Adipose tissue (tissue), 3 donors: ENCODE results near the gene RASSF6. TPM values are rescaled to one million over a fixed set of nuclear protein-coding genes. Genes with fewer than 3 reads are reported as not detected.
"Not testable (repeated sequence)": the region's sequence is repeated elsewhere in the genome, so short reads cannot be mapped to it uniquely, and the experiment has no call there.

Source experiments
- H3K27ac ChIP-seq: one replicate; pipeline ENCODE4 v1.5.1; 2013; ENCODE audit warnings: low read depth, low read length
- WGBS, 3 donors: extraction: QIAGEN DNeasy Blood & Tissue Kit; methylation state at CpG; one replicate each; pipeline ENCODE4 v1.1.7; 2013; 5-methylcytosine and 5-hydroxymethylcytosine counted together
- polyA plus RNA-seq, 3 donors: library from polyadenylated mRNA; stranded (reverse); fragments of 200-250 nt; gene quantifications; one replicate each; pipeline ENCODE4 v1.2.3, GENCODE V29; 2013
- donor health status: healthy with polysubstance abuse.
- donor health status: Bipolar disorder and iron deficiency.
- donor health status: healthy.

RASSF6 gene
- polyA plus RNA-seq = 1 to 10 TPM in 2 of 3 donors, under 1 TPM in 1; 0.11 to 3.8 (median 1.1) TPM

GRCh38 chr4:73620115-73620792 lies at the start of gene RASSF6:
TSS of gene RASSF6 (minus strand) at chr4:73620436. CDS start at chr4:73611795, 8,641 bp downstream.
- WGBS, 3 donors = 9 to 19% (median 9%) methylated on average over 24 of the region's 24 CpGs
- H3K27ac ChIP-seq = no peak within 1 kb of the TSS

- H3K27ac ChIP-seq = no peak overlapping the region
- 19 to 55% (median 51%) methylated on average over 15 of the region's 15 CpGs for WGBS, 3 donors
Measured at GRCh38 chr4:73669410-73670183, 49.4 kb upstream of the RASSF6 start.

GRCh38 chr4:73668782-73669201 lies 48.6 kb upstream of the RASSF6 start:
- H3K27ac ChIP-seq = no peak overlapping the region
- WGBS, 3 donors = 28 to 80% (median 77%) methylated on average over 8 of the region's 8 CpGs

GRCh38 chr4:73665924-73666323 lies 45.7 kb upstream of the RASSF6 start:
- 79 to 97% (median 93%) methylated on average over 7 of the region's 7 CpGs for WGBS, 3 donors
- H3K27ac ChIP-seq = not testable (repeated sequence)

- no peak overlapping the region for H3K27ac ChIP-seq
- 90 to 96% (median 94%) methylated on average over 1 of the region's 1 CpG for WGBS, 3 donors
Measured at GRCh38 chr4:73664470-73664869, 44.2 kb upstream of the RASSF6 start.

GRCh38 chr4:73663576-73663975 lies 43.3 kb upstream of the RASSF6 start:
- no peak overlapping the region for H3K27ac ChIP-seq

GRCh38 chr4:73662709-73663546 lies 42.7 kb upstream of the RASSF6 start:
- WGBS, 3 donors = 22 to 28% (median 28%) methylated on average over 6 of the region's 6 CpGs

GRCh38 chr4:73661646-73662119 lies 41.4 kb upstream of the RASSF6 start:
- no peak overlapping the region for H3K27ac ChIP-seq
- WGBS, 3 donors = 23 to 55% (median 38%) methylated on average over 2 of the region's 2 CpGs

More at GRCh38 chr4:73662709-73663546, 42.7 kb upstream of the RASSF6 start:
- H3K27ac ChIP-seq = no peak overlapping the region

GRCh38 chr4:73660808-73661207 lies 40.6 kb upstream of the RASSF6 start:
- no peak overlapping the region for H3K27ac ChIP-seq
- WGBS, 3 donors = 84 to 86% (median 84%) methylated on average over 3 of the region's 3 CpGs

GRCh38 chr4:73653695-73654106 lies 33.5 kb upstream of the RASSF6 start:
- 1 to 3% (median 3%) methylated on average over 6 to 7 of the region's 7 CpGs for WGBS, 3 donors
- H3K27ac ChIP-seq = no peak overlapping the region

GRCh38 chr4:73650250-73650649 lies 30.0 kb upstream of the RASSF6 start:
- H3K27ac ChIP-seq = no peak overlapping the region
- WGBS, 3 donors = 47 to 73% (median 66%) methylated on average over 3 of the region's 3 CpGs

GRCh38 chr4:73648478-73648877 lies 28.2 kb upstream of the RASSF6 start:
- 47 to 88% (median 84%) methylated on average over 3 of the region's 3 CpGs for WGBS, 3 donors
- no peak overlapping the region for H3K27ac ChIP-seq

- 82 to 92% (median 89%) methylated on average over 6 of the region's 6 CpGs for WGBS, 3 donors
- no peak overlapping the region for H3K27ac ChIP-seq
Measured at GRCh38 chr4:73646117-73646516, 25.9 kb upstream of the RASSF6 start.

GRCh38 chr4:73631565-73632226 lies 11.5 kb upstream of the RASSF6 start:
- no peak overlapping the region for H3K27ac ChIP-seq
- WGBS, 3 donors = 89 to 92% (median 90%) methylated on average over 2 of the region's 2 CpGs

GRCh38 chr4:73628834-73629233 lies 8.6 kb upstream of the RASSF6 start:
- 76 to 92% (median 77%) methylated on average over 1 of the region's 1 CpG for WGBS, 3 donors
- not testable (repeated sequence) for H3K27ac ChIP-seq

GRCh38 chr4:73621357-73621756 lies 1.1 kb upstream of the RASSF6 start:
- 67 to 92% (median 80%) methylated on average over 5 of the region's 5 CpGs for WGBS, 3 donors
- H3K27ac ChIP-seq = no peak overlapping the region

- 24 to 61% (median 53%) methylated on average over 4 of the region's 4 CpGs for WGBS, 3 donors
- no peak overlapping the region for H3K27ac ChIP-seq
Measured at GRCh38 chr4:73619346-73619745, 890 bp downstream of the RASSF6 start.

GRCh38 chr4:73617256-73617655 lies 3.0 kb downstream of the RASSF6 start:
- H3K27ac ChIP-seq = no peak overlapping the region
- 59 to 65% (median 64%) methylated on average over 6 of the region's 6 CpGs for WGBS, 3 donors
